ELF-1 (cell line): ENCODE results near the gene CDH23.

Experiments used
- DNase-seq: peaks from one replicate; pipeline ENCODE4 v3.0.0-alpha.2; 2016; ENCODE audit warnings: low read depth, low spot score

The CDH23 gene

DNA sequence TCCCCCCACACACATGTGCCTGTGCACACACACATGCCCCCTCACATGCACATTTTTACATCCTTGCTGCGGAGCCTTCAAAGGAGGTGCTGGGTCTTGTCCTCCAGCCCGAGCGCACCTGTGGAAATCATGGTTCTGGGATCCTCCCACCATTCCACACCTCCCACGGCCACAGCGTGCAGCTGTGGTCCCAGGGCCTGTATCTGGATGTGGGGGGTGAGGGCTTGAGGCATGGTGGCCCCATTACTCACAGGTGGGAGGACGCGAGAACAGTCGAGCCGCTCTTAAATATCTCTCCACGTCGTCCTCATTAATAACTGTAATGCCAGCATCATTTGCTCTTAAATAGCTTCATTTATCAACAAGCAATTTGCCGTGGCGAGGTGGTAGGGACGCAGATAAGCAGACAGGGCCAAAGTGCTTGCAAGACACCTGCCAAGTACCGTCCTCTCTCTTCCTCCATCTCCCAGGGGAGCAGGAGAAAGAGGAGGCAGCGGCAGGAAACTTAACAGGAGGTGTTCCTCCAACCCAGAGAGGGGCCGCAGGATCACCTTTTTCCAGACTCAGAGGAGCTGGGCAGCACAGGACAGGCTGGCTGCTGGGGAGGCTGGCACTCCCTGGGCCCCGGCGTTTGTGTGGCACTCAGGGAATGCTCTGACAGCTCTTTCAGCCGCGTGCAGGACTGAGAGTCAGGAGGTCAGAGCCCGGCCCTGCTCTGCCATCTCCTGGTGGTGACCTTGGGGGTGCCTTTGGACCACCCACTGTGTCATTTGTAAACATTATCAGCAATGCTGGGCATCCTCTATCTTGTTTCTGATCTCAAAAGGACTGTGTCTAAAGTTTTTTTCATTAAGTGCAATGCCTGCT lies 87.4 kb downstream of the CDH23 start:
- DNase-seq, result no peak

- peak; percentile 81 for DNase-seq
Measured at GRCh38 chr10:71486484-71487114, 89.9 kb downstream of the CDH23 start.

DNA sequence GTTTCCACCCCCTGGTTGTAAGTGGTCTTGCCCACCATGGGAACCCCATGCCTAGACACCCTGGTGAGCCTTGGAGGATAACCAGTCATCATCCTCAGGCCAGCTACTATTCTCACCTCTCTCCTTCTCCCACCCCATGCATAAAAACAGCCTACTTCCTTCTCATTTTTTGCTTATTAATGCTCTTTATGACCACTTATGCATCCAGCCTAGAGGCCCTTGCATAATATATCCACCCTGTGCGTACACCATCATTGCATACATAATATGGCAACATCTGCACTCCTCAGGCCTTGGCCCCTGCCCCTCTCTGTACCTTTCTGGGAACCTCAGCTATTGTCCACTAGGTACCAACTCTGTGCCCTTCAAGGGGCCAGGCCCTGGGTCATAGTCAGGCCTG lies 91.0 kb downstream of the CDH23 start:
- no peak for DNase-seq

GRCh38 chr10:71489077-71489476 lies 92.4 kb downstream of the CDH23 start:
- DNase-seq, result no peak

DNA sequence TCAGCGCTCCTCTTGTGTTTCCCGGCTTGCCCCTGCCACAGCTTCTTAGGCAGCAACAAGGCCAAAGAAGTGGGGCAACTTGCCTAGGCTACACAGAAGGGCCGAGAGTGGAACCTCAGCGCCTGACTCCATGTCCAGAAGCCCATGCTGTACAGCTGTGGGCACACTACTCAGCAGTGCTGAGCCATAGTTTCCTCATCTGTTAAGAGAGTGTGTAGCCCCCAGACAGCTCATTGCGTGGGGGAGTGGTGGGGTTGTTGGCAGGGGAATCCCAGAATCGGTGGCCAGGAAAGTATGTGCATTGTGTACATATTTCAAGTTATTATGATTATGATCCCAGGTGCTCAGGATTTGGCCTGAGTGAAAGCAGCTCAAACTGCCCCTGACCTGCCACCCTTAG lies 96.2 kb downstream of the CDH23 start:
- no peak for DNase-seq

DNA sequence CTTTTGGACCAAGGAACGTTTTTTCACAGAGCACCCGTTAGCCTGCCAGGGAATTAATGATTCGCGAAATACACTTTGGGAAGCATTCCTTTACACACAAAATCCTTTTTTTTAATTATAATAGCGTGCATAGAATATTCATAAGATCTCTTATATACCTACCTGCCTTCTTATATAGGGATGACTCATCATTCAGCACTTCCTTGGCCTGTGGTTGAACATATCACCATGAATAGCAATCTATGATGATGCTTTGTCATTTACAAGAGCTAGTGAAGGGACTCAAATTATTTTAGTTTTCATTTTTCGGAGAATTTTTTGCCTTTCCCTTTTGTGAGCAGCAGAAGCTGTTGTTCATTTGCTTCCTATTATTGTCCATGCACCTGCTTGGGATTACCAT lies 97.0 kb downstream of the CDH23 start:
- no peak for DNase-seq

GRCh38 chr10:71494476-71494875 lies 97.8 kb downstream of the CDH23 start:
- DNase-seq, result no peak

DNA sequence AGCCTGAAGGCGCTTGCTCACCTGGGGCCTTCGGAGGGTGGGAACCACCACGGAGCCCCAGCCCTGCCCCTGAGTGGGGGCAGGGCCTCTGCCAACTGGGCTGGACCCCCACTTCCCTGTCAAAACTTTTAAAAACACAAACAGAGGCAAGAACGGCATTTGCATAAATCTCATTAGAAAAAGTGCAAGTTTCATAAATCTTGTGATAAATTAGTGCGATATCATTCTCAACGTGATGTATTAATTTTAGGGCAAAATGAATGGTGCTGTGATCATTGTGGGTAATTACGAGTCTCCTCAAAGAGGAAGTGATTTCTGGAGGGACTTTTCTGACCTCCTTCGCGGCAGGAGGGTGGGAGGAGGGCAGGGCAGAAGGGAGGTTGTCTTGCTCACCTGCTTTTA lies 98.3 kb downstream of the CDH23 start:
- no peak for DNase-seq

DNA sequence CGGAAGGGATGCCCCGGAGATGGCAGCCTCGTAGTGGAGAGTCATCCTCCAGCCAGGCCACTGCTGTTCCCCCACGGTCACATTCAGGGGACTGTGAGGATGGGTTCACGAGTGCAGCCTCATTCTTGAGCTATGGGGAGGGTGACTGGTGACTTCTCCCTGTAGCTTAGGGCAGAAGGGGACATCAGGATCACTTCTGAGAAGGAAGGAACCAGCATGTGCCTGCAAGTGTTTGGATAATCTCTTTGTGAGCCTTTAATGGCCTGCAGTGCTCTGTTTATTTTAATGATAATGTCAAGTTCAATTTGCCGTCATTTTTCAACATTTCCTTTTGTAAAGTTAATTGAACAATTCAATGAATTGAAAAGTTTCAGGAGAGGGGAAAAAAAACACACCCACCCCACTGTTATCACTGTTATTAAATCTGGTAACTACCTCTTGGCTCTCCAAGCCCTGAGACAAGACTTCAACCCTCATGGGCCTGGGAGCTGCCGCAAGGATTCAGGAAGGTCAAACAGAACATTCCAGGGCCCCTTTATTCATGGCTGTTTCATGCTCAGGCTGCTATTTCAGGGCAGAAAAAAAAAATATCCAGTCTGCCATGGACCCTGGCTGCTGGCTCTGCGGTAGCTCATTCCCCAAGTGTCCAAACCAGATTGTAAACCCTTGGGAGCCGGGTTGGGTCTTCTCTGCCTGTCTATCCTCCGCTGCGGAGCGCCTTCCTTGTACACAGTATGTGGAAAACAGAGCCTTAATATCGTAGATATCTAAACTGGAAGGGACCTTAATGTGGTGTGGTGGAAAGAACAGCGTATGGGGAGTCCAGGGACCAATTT lies 100.4 kb downstream of the CDH23 start:
- no peak for DNase-seq

GRCh38 chr10:71497763-71498326 lies 101.1 kb downstream of the CDH23 start:
- DNase-seq, result no peak

DNA sequence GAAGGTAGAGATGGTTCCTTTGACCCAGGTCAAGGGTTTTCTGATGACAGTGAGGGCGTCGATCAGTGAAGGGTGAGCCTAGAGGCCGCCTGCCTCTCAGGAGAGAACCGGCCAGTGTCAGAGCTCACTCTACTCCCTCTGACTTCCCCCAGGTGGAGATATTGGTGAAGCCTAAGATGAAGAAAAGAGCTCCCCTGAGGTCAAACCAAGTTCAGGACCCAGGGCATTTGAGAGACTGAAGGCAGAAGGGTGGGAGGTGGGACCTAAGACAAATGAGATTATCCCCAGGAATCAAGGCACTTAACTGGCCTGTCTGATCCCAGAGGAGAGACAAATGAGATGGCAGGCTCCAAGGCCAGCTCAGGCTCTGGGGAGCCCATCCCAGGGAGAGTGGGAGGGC lies 104.7 kb downstream of the CDH23 start:
- no peak for DNase-seq

DNA sequence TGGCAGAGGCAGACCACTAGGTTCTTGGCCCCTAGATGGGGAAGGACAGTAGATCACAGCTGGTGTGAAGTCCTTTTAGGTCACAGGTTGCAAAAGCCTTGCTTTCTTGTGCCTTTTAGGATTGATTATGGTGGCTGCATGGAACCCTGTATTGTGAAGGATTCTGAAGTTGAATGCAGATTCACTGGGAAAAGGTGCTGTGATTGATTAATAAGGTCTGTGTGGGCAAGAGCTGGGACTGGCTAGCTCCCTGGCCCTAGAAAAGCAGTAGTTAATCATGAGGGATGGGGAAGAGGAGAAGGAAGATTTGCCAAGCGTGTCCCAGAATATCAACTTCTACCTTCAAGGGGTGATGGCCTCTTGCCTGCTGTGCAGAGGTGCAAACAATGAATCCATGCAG lies 105.5 kb downstream of the CDH23 start:
- DNase-seq, result no peak

GRCh38 chr10:71502851-71503250 lies 106.1 kb downstream of the CDH23 start:
- DNase-seq, result no peak

GRCh38 chr10:71504168-71504567 lies 107.4 kb downstream of the CDH23 start:
- DNase-seq, result no peak

DNA sequence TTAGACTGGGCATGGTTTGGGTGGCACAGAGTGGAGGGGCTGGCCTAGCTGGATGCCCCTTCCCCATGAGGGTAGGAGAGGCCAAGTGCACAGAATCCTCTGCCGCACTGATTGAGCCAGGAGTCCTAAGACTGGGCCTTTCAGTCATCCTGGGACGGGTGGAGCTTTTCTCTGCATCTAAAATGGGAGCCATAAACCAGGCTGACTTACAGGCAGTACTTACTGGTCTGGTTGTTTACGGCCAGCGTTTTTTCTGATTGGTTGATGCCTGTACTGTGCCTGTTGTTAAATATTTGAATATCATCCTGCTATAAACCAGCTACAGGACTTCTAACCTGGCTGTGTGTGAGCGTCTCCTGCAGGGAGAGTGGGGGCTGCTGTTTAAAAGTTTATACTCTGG lies 107.8 kb downstream of the CDH23 start:
- no peak for DNase-seq

DNA sequence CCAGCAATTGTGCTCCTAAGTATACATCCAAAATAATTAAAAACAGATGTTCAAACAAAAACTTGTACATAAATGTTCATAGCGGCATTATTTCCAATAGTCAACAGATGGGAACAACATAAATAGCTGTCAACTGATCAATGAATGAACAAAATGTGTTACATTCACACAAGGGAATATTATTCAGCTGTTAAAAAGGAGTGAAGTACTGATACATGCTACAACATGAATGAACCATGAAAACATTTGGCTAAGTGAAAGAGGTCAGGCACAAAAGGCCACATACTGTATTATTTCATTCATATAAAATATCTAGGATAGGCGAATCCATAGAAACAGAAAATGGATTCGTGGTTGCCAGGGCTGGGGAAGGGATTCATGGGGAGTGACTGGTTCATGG lies 109.1 kb downstream of the CDH23 start:
- DNase-seq, result no peak

GRCh38 chr10:71509444-71509843 lies 112.7 kb downstream of the CDH23 start:
- no peak for DNase-seq

- DNase-seq, result no peak
Measured at GRCh38 chr10:71511206-71511605, 114.5 kb downstream of the CDH23 start.

- no peak for DNase-seq
Measured at GRCh38 chr10:71512312-71512711, 115.6 kb downstream of the CDH23 start.

DNA sequence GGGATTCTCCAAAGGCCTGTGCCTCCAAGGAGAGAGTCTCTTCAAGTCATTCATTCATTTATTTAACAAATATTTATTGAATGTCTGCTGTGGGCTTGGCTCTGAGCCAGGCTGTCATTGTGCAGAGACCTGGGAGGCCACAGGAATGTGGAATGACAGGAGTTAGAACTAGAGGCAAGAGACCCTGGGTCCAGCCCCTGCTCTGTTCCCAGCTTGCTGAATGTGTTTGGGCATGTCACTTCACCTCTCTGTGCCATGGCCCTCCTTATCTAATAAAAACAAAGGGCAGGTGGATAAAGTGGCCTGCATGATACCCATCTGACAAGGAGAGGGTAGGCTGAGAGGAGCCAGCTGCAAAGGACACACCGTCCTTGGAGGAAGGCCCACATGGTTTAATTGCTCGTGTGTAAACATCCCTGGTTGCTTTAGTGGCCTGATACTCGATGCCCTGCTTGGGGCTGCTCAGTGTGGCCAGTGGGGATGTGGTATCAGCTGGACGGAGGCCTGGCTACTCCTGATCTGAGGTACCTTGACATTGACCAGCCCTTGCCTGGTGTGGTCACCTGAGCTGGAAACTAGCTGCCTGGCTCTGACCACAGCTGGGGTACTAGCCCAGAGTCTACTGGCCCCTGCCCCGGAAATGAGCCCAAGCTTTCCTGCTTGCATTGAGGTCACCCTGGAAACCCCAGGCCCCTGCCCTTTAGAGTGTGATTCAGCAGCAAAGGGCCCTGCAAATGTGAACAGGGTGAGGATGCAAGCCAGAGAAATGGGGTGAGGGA lies 116.2 kb downstream of the CDH23 start:
- DNase-seq, result peak; percentile 53

DNA sequence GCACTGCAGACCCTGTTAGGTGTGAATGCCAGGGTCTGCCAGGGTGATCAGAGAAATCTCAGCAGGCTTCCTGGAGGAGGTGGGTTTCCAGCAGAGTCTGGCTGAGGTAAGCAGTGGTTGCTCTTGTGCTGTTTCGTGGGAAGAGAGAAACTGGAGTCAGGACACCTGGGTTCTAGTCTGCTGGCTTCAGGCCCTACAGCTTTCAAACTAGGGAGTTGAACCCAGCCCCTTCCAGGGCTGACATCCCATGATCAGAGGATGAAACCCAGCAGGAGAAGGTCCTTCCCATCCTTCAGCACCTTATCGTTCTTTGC lies 116.8 kb downstream of the CDH23 start:
- DNase-seq, result no peak
